ENCODE measurements around the gene TUBGCP2. TPM values are rescaled to one million over a fixed set of nuclear protein-coding genes. Genes with fewer than 3 reads are reported as not detected.

TUBGCP2 gene
- total and polyA plus RNA-seq, 2 donors from 2014 or later: 61.4 to 93.3 TPM

DNA sequence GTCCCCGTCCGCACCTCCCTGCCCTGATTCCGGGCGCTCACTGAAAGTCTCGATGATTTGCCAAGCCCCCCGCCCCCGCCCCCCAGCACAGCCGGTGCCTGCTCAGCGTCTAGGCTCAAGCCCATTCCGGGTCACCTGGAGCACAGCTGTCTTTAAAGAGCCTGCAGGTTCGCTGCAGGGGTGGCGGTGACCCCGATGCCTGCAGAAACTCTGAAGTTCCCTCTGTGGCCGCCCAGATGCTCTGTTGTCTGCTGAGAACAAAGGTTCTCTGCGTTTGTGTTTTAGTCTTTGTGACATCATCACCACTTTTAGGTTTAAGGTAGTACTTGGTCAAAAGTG is 70.2 kb downstream of the TUBGCP2 start:
- no peak overlapping the region for H3K27ac ChIP-seq (ENCODE audit: low read depth in 2 of 2, low read length in 2 of 2)
- H3K9me3 ChIP-seq (ENCODE audit: control insufficient read depth in 2 of 3, insufficient read depth in 1 of 3, low read length in 3 of 3): no peaks in the 10 kb centered on the region
- H3K4me1 ChIP-seq (ENCODE audit: control insufficient read depth in 2 of 3, insufficient read depth in 2 of 3, low read depth in 1 of 3, low read length in 3 of 3): peaks cover 0 to 4% (median 0%) of the 10 kb centered on the region in 3 donors
- no peak overlapping the region for H3K4me3 ChIP-seq (ENCODE audit: low read length in 3 of 3)
- no peak for DNase-seq
- peaks cover 0 to 2% (median 0%) of the 10 kb centered on the region in 3 donors for H3K36me3 ChIP-seq (ENCODE audit: control insufficient read depth in 2 of 3, insufficient read depth in 3 of 3, low read length in 3 of 3)
- TF ChIP-seq, protein P1, sequence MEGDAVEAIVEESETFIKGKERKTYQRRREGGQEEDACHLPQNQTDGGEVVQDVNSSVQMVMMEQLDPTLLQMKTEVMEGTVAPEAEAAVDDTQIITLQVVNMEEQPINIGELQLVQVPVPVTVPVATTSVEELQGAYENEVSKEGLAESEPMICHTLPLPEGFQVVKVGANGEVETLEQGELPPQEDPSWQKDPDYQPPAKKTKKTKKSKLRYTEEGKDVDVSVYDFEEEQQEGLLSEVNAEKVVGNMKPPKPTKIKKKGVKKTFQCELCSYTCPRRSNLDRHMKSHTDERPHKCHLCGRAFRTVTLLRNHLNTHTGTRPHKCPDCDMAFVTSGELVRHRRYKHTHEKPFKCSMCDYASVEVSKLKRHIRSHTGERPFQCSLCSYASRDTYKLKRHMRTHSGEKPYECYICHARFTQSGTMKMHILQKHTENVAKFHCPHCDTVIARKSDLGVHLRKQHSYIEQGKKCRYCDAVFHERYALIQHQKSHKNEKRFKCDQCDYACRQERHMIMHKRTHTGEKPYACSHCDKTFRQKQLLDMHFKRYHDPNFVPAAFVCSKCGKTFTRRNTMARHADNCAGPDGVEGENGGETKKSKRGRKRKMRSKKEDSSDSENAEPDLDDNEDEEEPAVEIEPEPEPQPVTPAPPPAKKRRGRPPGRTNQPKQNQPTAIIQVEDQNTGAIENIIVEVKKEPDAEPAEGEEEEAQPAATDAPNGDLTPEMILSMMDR (IDR thresholded peaks at IDR 0.05; ENCODE audit: borderline replicate concordance, extremely low read depth, insufficient read depth): no peak
- H3K27me3 ChIP-seq (ENCODE audit: control insufficient read depth, insufficient read depth, low read length): peaks cover 7% of the 10 kb centered on the region
- intact Hi-C loops (cut with DNase I): no loop called here
- FAIRE-seq: no peak
- no peak overlapping the region for H3K9ac ChIP-seq (ENCODE audit: low read length in 3 of 3)

DNA sequence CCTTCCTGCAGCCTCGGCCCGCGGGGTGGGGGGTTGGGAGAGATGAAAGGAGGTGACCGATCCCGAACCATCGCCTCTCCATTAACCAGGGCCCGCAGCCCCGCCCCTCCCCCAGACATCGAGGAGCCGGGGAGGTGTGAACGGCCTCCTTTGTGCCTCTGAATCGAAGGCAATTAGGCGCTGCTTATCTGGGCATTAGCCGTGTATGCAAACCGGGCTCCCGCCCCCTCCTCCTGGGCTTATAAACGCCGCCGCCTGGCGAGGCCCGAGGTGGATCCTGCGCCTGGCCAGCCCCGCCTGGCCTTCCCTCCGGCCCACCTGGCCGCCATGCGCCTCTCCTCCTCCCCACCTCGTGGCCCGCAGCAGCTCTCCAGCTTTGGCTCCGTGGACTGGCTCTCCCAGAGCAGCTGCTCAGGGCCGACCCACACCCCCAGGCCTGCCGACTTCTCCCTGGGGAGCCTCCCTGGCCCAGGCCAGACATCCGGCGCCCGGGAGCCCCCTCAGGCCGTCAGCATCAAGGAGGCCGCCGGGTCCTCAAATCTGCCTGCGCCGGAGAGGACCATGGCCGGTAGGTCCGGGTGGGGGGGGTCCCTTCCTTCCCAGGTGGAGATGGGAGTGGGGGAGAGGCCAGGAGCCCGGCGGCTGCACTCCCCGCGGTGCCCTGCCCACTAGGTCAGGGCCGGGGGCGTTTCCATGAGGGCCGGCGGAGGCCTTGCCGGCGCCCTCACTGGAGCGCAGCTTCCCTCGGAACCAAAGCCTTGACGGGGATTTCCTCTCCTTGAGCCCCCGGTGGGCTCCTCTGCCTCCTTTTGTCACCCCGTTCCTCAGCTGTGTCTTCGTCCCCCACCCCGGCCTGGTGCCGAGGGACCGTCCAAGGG is 70.8 kb downstream of the TUBGCP2 start, which contains the start of gene VENTX:
Gene VENTX, plus strand, starts transcription at position 268 of the 878 bp plus-strand sequence. Its CDS starts 60 bp downstream, at position 328.
- Histone ChIP-seq H3K36me3 (ENCODE audit: control insufficient read depth in 2 of 3, insufficient read depth in 3 of 3, low read length in 3 of 3) (no peaks in the 10 kb centered on the region), H3K4me1 (ENCODE audit: control insufficient read depth in 2 of 3, insufficient read depth in 2 of 3, low read depth in 1 of 3, low read length in 3 of 3) (peaks cover 0 to 4% (median 0%) of the 10 kb centered on the region in 3 donors), H3K9me3 (ENCODE audit: control insufficient read depth in 2 of 3, insufficient read depth in 1 of 3, low read length in 3 of 3) (no peaks in the 10 kb centered on the region), H3K27ac (ENCODE audit: low read depth in 2 of 2, low read length in 2 of 2) (no peak within 1 kb of the TSS), H3K4me3 (ENCODE audit: low read length in 3 of 3) (no peak within 1 kb of the TSS), H3K27me3 (ENCODE audit: control insufficient read depth, insufficient read depth, low read length) (peaks cover 9% of the 10 kb centered on the region), H3K9ac (ENCODE audit: low read length in 3 of 3) (no peak within 1 kb of the TSS)
- FAIRE-seq: no peak
- intact Hi-C loops (cut with DNase I): no loop called here
- TF ChIP-seq, protein P1 (IDR thresholded peaks at IDR 0.05; ENCODE audit: borderline replicate concordance, extremely low read depth, insufficient read depth): no peak
- peak in 2 of 5 donors; percentile 35 to 66 for DNase-seq

DNA sequence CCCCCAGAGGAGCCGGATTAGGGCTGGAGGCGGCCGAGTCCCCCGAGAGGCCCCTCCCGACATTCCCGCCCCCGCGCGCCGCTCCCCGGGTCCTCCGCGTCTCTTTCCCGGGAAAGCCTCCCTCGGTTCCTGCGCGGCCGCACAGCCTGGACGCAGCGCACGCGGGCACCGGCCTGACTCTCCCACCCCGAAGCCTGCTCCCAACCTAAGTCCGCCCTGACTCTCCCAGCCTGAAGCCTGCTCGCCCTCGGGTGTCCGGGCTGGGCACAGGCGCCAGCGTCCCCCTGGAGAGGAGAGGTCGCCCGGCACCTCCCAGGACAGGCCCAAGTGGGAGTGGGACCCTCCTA is 71.5 kb downstream of the TUBGCP2 start:
- intact Hi-C loops (cut with DNase I): no loop called here
- Histone ChIP-seq H3K27ac (ENCODE audit: low read depth in 2 of 2, low read length in 2 of 2) (no peak overlapping the region), H3K36me3 (ENCODE audit: control insufficient read depth in 2 of 3, insufficient read depth in 3 of 3, low read length in 3 of 3) (no peaks in the 10 kb centered on the region), H3K27me3 (ENCODE audit: control insufficient read depth, insufficient read depth, low read length) (peaks cover 11% of the 10 kb centered on the region), H3K9ac (ENCODE audit: low read length in 3 of 3) (no peak overlapping the region), H3K9me3 (ENCODE audit: control insufficient read depth in 2 of 3, insufficient read depth in 1 of 3, low read length in 3 of 3) (no peaks in the 10 kb centered on the region), H3K4me3 (ENCODE audit: low read length in 3 of 3) (no peak overlapping the region), H3K4me1 (ENCODE audit: control insufficient read depth in 2 of 3, insufficient read depth in 2 of 3, low read depth in 1 of 3, low read length in 3 of 3) (peaks cover 0 to 4% (median 0%) of the 10 kb centered on the region in 3 donors)
- FAIRE-seq (no peak), DNase-seq (no peak)
- TF ChIP-seq, protein P1 (IDR thresholded peaks at IDR 0.05; ENCODE audit: borderline replicate concordance, extremely low read depth, insufficient read depth): no peak
